ENCODE results near the gene NAALADL2. TPM values are rescaled to one million over a fixed set of nuclear protein-coding genes. Genes with fewer than 3 reads are reported as not detected.

Gene NAALADL2
- total and polyA plus RNA-seq, 9 of the 15 experiments (the other 6 are each of a cell fraction or from before 2014, with no cell fraction given), result 0.29 to 1.1 (median 0.79) TPM; not detected in 1

- Histone ChIP-seq H3K9me3 (replicated peaks; ENCODE audit: control insufficient read depth, insufficient read depth, low read depth, low read length) (0 out of 2 replicates have a peak, but pooled peaks cover 2% of the 10 kb centered on the region), H3K27me3 (ENCODE audit: control insufficient read depth in 2 of 2, insufficient read depth in 2 of 2, low read length in 2 of 2) (no peaks in the 10 kb centered on the region), H3K79me2 (ENCODE audit: control insufficient read depth, insufficient read depth, low read length) (no peaks in the 10 kb centered on the region), H3K36me3 (ENCODE audit: control insufficient read depth, insufficient read depth, low read length) (no peaks in the 10 kb centered on the region), H3K9me1 (ENCODE audit: control insufficient read depth, insufficient read depth, low read length) (no peaks in the 10 kb centered on the region), H4K20me1 (replicated peaks; ENCODE audit: control insufficient read depth, insufficient read depth, low read length) (no peaks in the 10 kb centered on the region), H3K27ac (ENCODE audit: extremely low read depth, low read depth, low read length) (no peak overlapping the region), H3K4me3 (no peak overlapping the region), H3K9ac (ENCODE audit: insufficient read depth in 1 of 2, low read depth in 2 of 2, low read length in 2 of 2) (no peak overlapping the region), H3K4me1 (replicated peaks in 1 of 2; ENCODE audit: control insufficient read depth in 2 of 2, insufficient read depth in 2 of 2, low read length in 2 of 2) (no peaks in the 10 kb centered on the region), H2AFZ (ENCODE audit: low read depth, low read length) (no peak overlapping the region), H3K4me2 (ENCODE audit: insufficient read depth, low read length) (no peak overlapping the region)
- in situ Hi-C loops (cut with MboI), result no loop called here
- no TSS peak for BruUV-seq (replicated peaks)
- DNase-seq (ENCODE audit: extremely low read depth in 1 of 4, low spot score in 3 of 4) (no peak), ATAC-seq (no peak), FAIRE-seq (no peak)
- CTCF ChIA-PET (ENCODE audit: low intra/inter-chr PET ratio), result no interaction called here
- POLR2A ChIA-PET, result no interaction called here
- intact Hi-C loops (cut with micrococcal nuclease), result no loop called here
- WGBS (ENCODE audit: insufficient coverage, low coverage, missing lambda C conversion rate), result 0% methylated on average over 5 of the region's 5 CpGs
- TF ChIP-seq RUNX1 (IDR thresholded peaks at IDR 0.05; ENCODE audit: low read depth) (no peak), POLR2AphosphoS5 (IDR thresholded peaks at IDR 0.05; ENCODE audit: control insufficient read depth, insufficient read depth, low read depth, low read length) (no peak), SAFB2 (IDR thresholded peaks at IDR 0.05; ENCODE audit: borderline replicate concordance, low read depth, low read length, severe bottlenecking) (no peak), ATF7 (IDR thresholded peaks at IDR 0.05) (no peak), THAP12 (CRISPR knock-in tag; IDR thresholded peaks at IDR 0.05) (no peak), BACH1 (tag; IDR thresholded peaks at IDR 0.05) (no peak), BRCA1 (IDR thresholded peaks at IDR 0.05) (no peak), BRCA1 (CRISPR knock-in tag; IDR thresholded peaks at IDR 0.05) (no peak), PTBP1 (IDR thresholded peaks at IDR 0.05; ENCODE audit: low read depth, low read length) (no peak), PREB (CRISPR knock-in tag; IDR thresholded peaks at IDR 0.05) (no peak), RB1 (IDR thresholded peaks at IDR 0.05; ENCODE audit: low read depth) (no peak), ATF2 (CRISPR knock-in tag; IDR thresholded peaks at IDR 0.05) (no peak), MEIS2 (IDR thresholded peaks at IDR 0.05; ENCODE audit: partially characterized antibody) (no peak), PHF21A (IDR thresholded peaks at IDR 0.05; ENCODE audit: borderline replicate concordance, low read depth) (no peak), MYC (IDR thresholded peaks at IDR 0.05; ENCODE audit: low read depth, low read length) (no peak), MYC (CRISPR knock-in tag; IDR thresholded peaks at IDR 0.05; ENCODE audit: borderline replicate concordance, low read depth) (no peak), TRIM28 (IDR thresholded peaks at IDR 0.05) (no peak), SNRNP70 (optimal IDR thresholded peaks at IDR 0.05; ENCODE audit: low read depth, low read length) (no peak), THRB (CRISPR knock-in tag; conservative IDR thresholded peaks at IDR 0.05) (no peak)
These were observed 884.7 kb downstream of the NAALADL2 start for GRCh38 chr3:175743733-175744400.
